ENCODE measurements around the gene KRTAP10-1. TPM values are rescaled to one million over a fixed set of nuclear protein-coding genes. Genes with fewer than 3 reads are reported as not detected.
A peak's percentile ranks its signal among the peaks of the same experiment; 100 is the strongest.

KRTAP10-1 gene
- total RNA-seq, 2 donors from 2014 or later = not detected

- no peaks in the 10 kb centered on the region for H3K4me1 ChIP-seq (ENCODE audit: control insufficient read depth, insufficient read depth, low read length)
- H3K36me3 Mint-ChIP-seq (ENCODE audit: low read depth) = no peaks in the 10 kb centered on the region
- H3K9ac ChIP-seq (ENCODE audit: extremely low read depth, low read length, poor library complexity, severe bottlenecking) = no peak overlapping the region
- 73 to 81% methylated on average over 15 to 30 of the region's 30 CpGs for WGBS, 2 experiments (ENCODE audit: insufficient coverage in 1 of 2, insufficient read length in 1 of 2)
- H3K4me3 Mint-ChIP-seq = no peak overlapping the region
- DNase-seq = peak; percentile 52
- H3K27me3 ChIP-seq (ENCODE audit: control insufficient read depth, insufficient read depth, low read length, poor library complexity, severe bottlenecking) = no peaks in the 10 kb centered on the region
- no peak overlapping the region for H3K27ac ChIP-seq (ENCODE audit: low read depth, low read length)
- H3K9me3 ChIP-seq (ENCODE audit: control insufficient read depth, low read length) = no peaks in the 10 kb centered on the region
- H3K27me3 Mint-ChIP-seq (ENCODE audit: insufficient read depth) = no peaks in the 10 kb centered on the region
- H3K9me3 Mint-ChIP-seq = no peaks in the 10 kb centered on the region
- H3K27ac Mint-ChIP-seq = no peak overlapping the region
- H3K36me3 ChIP-seq (ENCODE audit: control insufficient read depth, insufficient read depth, low read length) = no peaks in the 10 kb centered on the region
- no peaks in the 10 kb centered on the region for H3K4me1 Mint-ChIP-seq
- TF ChIP-seq, protein P1, sequence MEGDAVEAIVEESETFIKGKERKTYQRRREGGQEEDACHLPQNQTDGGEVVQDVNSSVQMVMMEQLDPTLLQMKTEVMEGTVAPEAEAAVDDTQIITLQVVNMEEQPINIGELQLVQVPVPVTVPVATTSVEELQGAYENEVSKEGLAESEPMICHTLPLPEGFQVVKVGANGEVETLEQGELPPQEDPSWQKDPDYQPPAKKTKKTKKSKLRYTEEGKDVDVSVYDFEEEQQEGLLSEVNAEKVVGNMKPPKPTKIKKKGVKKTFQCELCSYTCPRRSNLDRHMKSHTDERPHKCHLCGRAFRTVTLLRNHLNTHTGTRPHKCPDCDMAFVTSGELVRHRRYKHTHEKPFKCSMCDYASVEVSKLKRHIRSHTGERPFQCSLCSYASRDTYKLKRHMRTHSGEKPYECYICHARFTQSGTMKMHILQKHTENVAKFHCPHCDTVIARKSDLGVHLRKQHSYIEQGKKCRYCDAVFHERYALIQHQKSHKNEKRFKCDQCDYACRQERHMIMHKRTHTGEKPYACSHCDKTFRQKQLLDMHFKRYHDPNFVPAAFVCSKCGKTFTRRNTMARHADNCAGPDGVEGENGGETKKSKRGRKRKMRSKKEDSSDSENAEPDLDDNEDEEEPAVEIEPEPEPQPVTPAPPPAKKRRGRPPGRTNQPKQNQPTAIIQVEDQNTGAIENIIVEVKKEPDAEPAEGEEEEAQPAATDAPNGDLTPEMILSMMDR (conservative IDR thresholded peaks at IDR 0.05) = no peak
- no peak overlapping the region for H3K4me3 ChIP-seq (ENCODE audit: low read length)
Measured at GRCh38 chr21:44557491-44558328, 17.7 kb upstream of the KRTAP10-1 start.

- Mint-ChIP-seq H3K9me3 (no peaks in the 10 kb centered on the region), H3K4me3 (no peak overlapping the region), H3K4me1 (no peaks in the 10 kb centered on the region), H3K27ac (no peak overlapping the region), H3K36me3 (ENCODE audit: low read depth) (no peaks in the 10 kb centered on the region), H3K27me3 (ENCODE audit: insufficient read depth) (no peaks in the 10 kb centered on the region)
- H3K27ac ChIP-seq (ENCODE audit: low read depth, low read length) = no peak overlapping the region
- no peak overlapping the region for H3K9ac ChIP-seq (ENCODE audit: extremely low read depth, low read length, poor library complexity, severe bottlenecking)
- no peaks in the 10 kb centered on the region for H3K4me1 ChIP-seq (ENCODE audit: control insufficient read depth, insufficient read depth, low read length)
- no peaks in the 10 kb centered on the region for H3K36me3 ChIP-seq (ENCODE audit: control insufficient read depth, insufficient read depth, low read length)
- H3K27me3 ChIP-seq (ENCODE audit: control insufficient read depth, insufficient read depth, low read length, poor library complexity, severe bottlenecking) = no peaks in the 10 kb centered on the region
- peak; percentile 30 for DNase-seq
- no peak overlapping the region for H3K4me3 ChIP-seq (ENCODE audit: low read length)
- WGBS, 2 experiments (ENCODE audit: insufficient coverage in 1 of 2, insufficient read length in 1 of 2) = 94 to 96% methylated on average over 9 of the region's 9 CpGs
- TF ChIP-seq, protein P1 (conservative IDR thresholded peaks at IDR 0.05) = no peak
- H3K9me3 ChIP-seq (ENCODE audit: control insufficient read depth, low read length) = no peaks in the 10 kb centered on the region
Measured at GRCh38 chr21:44556879-44557278, 16.9 kb upstream of the KRTAP10-1 start.

DNA sequence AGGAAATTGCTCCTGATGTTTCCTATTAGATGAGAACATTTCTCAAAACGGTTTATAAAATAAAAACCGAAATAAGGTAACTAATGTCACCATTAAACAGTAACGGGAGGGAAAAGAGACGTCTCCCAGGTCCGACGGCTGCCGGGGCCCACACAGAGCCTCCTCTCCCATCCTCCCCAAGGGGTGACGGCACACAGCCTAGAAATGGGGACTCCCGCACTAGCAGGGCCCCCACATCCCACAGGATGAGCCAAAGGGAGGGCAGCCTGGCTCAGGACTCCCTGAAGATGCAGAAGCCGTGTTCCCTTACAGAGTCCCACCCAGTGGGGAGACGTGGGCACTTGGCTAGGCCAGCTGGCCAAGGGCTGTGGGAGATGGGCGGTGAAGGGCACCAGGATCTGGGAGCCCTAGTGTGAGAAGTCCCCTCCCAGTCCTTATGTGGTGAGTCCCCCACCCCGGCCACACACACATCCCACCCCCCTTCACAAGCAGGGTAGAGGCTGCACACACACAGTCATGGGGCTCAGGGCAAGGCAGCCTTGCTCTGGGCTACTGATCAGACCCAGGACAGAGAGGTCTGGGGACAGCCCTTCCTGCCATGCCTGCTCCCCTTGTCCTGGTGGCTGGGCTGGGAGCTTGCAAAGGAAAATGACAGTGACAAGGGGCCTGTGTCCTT lies 15.3 kb upstream of the KRTAP10-1 start:
- Mint-ChIP-seq H3K4me3 (no peak overlapping the region), H3K4me1 (no peaks in the 10 kb centered on the region), H3K27ac (no peak overlapping the region), H3K9me3 (no peaks in the 10 kb centered on the region), H3K36me3 (ENCODE audit: low read depth) (no peaks in the 10 kb centered on the region), H3K27me3 (ENCODE audit: insufficient read depth) (no peaks in the 10 kb centered on the region)
- Histone ChIP-seq H3K9ac (ENCODE audit: extremely low read depth, low read length, poor library complexity, severe bottlenecking) (no peak overlapping the region), H3K4me3 (ENCODE audit: low read length) (no peak overlapping the region), H3K4me1 (ENCODE audit: control insufficient read depth, insufficient read depth, low read length) (no peaks in the 10 kb centered on the region), H3K36me3 (ENCODE audit: control insufficient read depth, insufficient read depth, low read length) (no peaks in the 10 kb centered on the region), H3K27me3 (ENCODE audit: control insufficient read depth, insufficient read depth, low read length, poor library complexity, severe bottlenecking) (no peaks in the 10 kb centered on the region), H3K27ac (ENCODE audit: low read depth, low read length) (no peak overlapping the region), H3K9me3 (ENCODE audit: control insufficient read depth, low read length) (no peaks in the 10 kb centered on the region)
- peak; percentile 44 for DNase-seq
- 92 to 95% methylated on average over 6 to 13 of the region's 13 CpGs for WGBS, 2 experiments (ENCODE audit: insufficient coverage in 1 of 2, insufficient read length in 1 of 2)
- TF ChIP-seq, protein P1 (conservative IDR thresholded peaks at IDR 0.05) = no peak

Measured in endodermal cell (in vitro differentiated cells).